ENCODE results near the gene VDAC2.
"Not testable (repeated sequence)": the region's sequence is repeated elsewhere in the genome, so short reads cannot be mapped to it uniquely, and the experiment has no call there.

Gene VDAC2

GRCh38 chr10:75186310-75186709, 24.3 kb upstream of the VDAC2 start:
- Histone ChIP-seq H3K4me3 (ENCODE audit: low read depth, low read length) (no peak overlapping the region), H3K36me3 (ENCODE audit: control insufficient read depth, insufficient read depth, low read length) (0 out of 2 replicates have a peak, but pooled peaks cover 3% of the 10 kb centered on the region), H3K27me3 (ENCODE audit: control insufficient read depth, insufficient read depth, low read length) (no peaks in the 10 kb centered on the region), H3K9ac (ENCODE audit: low read length) (no peak overlapping the region), H3K9me3 (ENCODE audit: control insufficient read depth, insufficient read depth, low read depth, low read length) (no peaks in the 10 kb centered on the region), H3K27ac (ENCODE audit: low read depth, low read length) (no peak overlapping the region), H3K4me1 (ENCODE audit: control insufficient read depth, insufficient read depth, low read length) (no peaks in the 10 kb centered on the region)

DNA sequence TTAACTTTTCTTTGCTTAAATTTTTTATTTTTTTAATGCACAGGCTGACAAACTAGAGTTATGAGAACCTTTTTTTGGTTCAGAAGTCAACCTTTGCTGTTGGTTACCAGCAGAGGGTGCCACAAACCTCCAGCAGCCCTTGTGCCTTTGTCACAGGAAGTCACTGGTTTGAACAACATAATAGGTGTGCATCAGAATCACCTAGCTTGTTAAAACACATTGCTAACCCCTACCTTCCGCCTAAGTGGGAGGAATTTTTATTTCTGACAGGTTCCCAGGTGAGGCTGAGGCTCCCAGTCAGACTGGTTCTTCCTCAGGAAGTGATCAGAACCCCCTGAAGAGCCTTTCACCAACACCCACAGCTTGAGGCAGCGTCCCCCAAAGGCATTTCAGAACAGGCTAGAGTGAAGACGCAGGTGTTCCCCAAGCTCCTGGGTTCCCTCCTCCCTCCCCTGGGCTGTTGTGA, 22.6 kb upstream of the VDAC2 start:
- H3K4me3 ChIP-seq (ENCODE audit: low read depth, low read length): no peak overlapping the region
- no peaks in the 10 kb centered on the region for H3K27me3 ChIP-seq (ENCODE audit: control insufficient read depth, insufficient read depth, low read length)
- no peaks in the 10 kb centered on the region for H3K9me3 ChIP-seq (ENCODE audit: control insufficient read depth, insufficient read depth, low read depth, low read length)
- H3K27ac ChIP-seq (ENCODE audit: low read depth, low read length): no peak overlapping the region
- H3K9ac ChIP-seq (ENCODE audit: low read length): no peak overlapping the region
- peaks cover 5% of the 10 kb centered on the region; the same call in 1 of the 2 replicates for H3K4me1 ChIP-seq (ENCODE audit: control insufficient read depth, insufficient read depth, low read length)
- no peaks in the 10 kb centered on the region for H3K36me3 ChIP-seq (ENCODE audit: control insufficient read depth, insufficient read depth, low read length)

DNA sequence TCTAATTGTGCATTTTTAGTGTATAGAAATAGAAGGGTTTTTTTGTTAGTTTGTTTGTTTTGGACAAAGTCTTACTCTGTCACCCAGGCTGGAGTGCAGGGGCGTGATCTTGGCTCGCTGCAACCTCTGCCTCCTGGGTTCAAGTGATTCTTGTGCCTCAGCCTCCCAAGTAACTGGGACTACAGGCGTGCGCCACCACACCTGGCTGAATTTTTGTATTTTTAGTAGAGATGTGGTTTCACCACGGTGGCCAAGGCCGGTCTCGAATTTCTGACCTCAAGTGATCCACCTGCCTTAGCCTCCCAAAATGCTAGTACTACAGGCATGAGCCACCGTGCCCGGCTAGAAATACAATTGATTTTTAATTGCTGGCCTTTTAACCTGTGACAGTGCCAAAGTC, 22.1 kb upstream of the VDAC2 start:
- H3K36me3 ChIP-seq (ENCODE audit: control insufficient read depth, insufficient read depth, low read length); H3K27me3 ChIP-seq (ENCODE audit: control insufficient read depth, insufficient read depth, low read length); H3K27ac ChIP-seq (ENCODE audit: low read depth, low read length); H3K9ac ChIP-seq (ENCODE audit: low read length); H3K9me3 ChIP-seq (ENCODE audit: control insufficient read depth, insufficient read depth, low read depth, low read length); H3K4me3 ChIP-seq (ENCODE audit: low read depth, low read length); H3K4me1 ChIP-seq (ENCODE audit: control insufficient read depth, insufficient read depth, low read length): not testable (repeated sequence)

DNA sequence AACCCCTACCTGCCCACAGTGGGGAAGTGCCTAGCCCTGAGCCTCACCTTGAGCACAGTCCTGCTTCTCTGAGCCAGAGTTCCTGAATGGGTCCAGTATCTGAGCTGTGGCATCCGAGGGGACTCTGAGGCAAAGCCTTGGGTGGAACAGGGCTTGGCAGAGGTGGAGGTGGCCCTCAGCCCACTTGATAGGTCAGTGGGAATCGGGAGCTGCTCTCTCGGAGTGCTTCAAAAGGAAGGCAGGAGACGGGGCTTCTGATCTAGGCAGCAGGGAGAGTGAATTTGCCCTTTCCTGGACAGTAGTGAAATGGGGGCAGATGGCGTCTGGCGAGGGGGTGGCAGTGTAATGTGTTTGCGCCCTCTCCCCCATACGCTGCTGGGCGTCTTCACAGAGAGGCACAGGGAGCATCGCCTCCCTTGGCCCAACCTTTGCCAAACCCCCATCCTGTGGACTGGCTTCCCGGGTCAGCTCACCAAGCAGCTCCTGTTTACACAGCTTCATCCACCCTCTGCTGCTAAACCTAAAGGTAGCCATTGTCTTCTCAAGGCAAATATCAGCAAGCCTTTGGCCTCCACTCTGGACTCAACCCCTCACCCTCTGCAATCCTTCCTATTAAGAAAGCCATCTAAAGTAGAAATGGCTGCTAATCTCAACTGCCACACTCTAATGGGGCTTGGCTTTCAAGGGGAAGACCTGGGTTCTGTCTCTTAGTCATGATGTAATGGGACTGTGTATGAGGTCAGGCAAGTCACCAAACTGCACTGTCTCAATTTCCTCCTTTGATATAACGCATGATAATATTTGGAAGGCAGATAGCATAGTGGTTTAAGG, 21.1 kb upstream of the VDAC2 start:
- Histone ChIP-seq H3K27me3 (ENCODE audit: control insufficient read depth, insufficient read depth, low read length) (no peaks in the 10 kb centered on the region), H3K9ac (ENCODE audit: low read length) (no peak overlapping the region), H3K36me3 (ENCODE audit: control insufficient read depth, insufficient read depth, low read length) (no peaks in the 10 kb centered on the region), H3K4me1 (ENCODE audit: control insufficient read depth, insufficient read depth, low read length) (peaks cover 5% of the 10 kb centered on the region; the same call in 1 of the 2 replicates), H3K4me3 (ENCODE audit: low read depth, low read length) (no peak overlapping the region), H3K27ac (ENCODE audit: low read depth, low read length) (no peak overlapping the region), H3K9me3 (ENCODE audit: control insufficient read depth, insufficient read depth, low read depth, low read length) (no peaks in the 10 kb centered on the region)

GRCh38 chr10:75191821-75192568, 18.6 kb upstream of the VDAC2 start:
- no peak overlapping the region for H3K27ac ChIP-seq (ENCODE audit: low read depth, low read length)
- no peaks in the 10 kb centered on the region for H3K9me3 ChIP-seq (ENCODE audit: control insufficient read depth, insufficient read depth, low read depth, low read length)
- H3K4me3 ChIP-seq (ENCODE audit: low read depth, low read length): no peak overlapping the region
- peaks cover 5% of the 10 kb centered on the region; the same call in 1 of the 2 replicates for H3K4me1 ChIP-seq (ENCODE audit: control insufficient read depth, insufficient read depth, low read length)
- no peaks in the 10 kb centered on the region for H3K36me3 ChIP-seq (ENCODE audit: control insufficient read depth, insufficient read depth, low read length)
- H3K9ac ChIP-seq (ENCODE audit: low read length): no peak overlapping the region
- H3K27me3 ChIP-seq (ENCODE audit: control insufficient read depth, insufficient read depth, low read length): no peaks in the 10 kb centered on the region

DNA sequence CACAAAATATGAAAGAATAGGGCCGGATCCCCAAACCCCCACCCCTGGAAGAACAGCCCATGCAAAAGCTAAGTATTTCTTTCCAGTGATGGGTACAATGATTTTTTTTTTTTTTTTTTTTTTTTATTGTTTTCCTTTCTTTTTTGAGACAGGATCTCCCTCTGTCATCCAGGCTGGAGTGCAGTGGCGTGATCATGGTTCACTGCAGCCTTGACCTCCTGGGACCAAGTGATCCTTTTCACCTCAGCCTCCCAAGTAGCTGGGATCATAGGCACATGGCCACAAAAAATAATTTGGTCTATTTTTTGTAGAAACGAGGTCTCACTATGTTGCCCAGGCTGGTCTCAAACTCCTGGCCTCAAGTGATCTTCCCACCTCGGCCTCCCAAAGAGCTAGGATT, 16.0 kb upstream of the VDAC2 start:
- H3K9me3 ChIP-seq (ENCODE audit: control insufficient read depth, insufficient read depth, low read depth, low read length); H3K4me3 ChIP-seq (ENCODE audit: low read depth, low read length); H3K36me3 ChIP-seq (ENCODE audit: control insufficient read depth, insufficient read depth, low read length); H3K27ac ChIP-seq (ENCODE audit: low read depth, low read length); H3K27me3 ChIP-seq (ENCODE audit: control insufficient read depth, insufficient read depth, low read length); H3K4me1 ChIP-seq (ENCODE audit: control insufficient read depth, insufficient read depth, low read length); H3K9ac ChIP-seq (ENCODE audit: low read length): not testable (repeated sequence)

GRCh38 chr10:75195035-75195763, 15.4 kb upstream of the VDAC2 start:
- Histone ChIP-seq H3K36me3 (ENCODE audit: control insufficient read depth, insufficient read depth, low read length) (no peaks in the 10 kb centered on the region), H3K9ac (ENCODE audit: low read length) (no peak overlapping the region), H3K4me3 (ENCODE audit: low read depth, low read length) (no peak overlapping the region), H3K27ac (ENCODE audit: low read depth, low read length) (no peak overlapping the region), H3K4me1 (ENCODE audit: control insufficient read depth, insufficient read depth, low read length) (peaks cover 5% of the 10 kb centered on the region; the same call in 1 of the 2 replicates), H3K27me3 (ENCODE audit: control insufficient read depth, insufficient read depth, low read length) (no peaks in the 10 kb centered on the region), H3K9me3 (ENCODE audit: control insufficient read depth, insufficient read depth, low read depth, low read length) (no peaks in the 10 kb centered on the region)

- Histone ChIP-seq H3K27me3 (ENCODE audit: control insufficient read depth, insufficient read depth, low read length) (no peaks in the 10 kb centered on the region), H3K27ac (ENCODE audit: low read depth, low read length) (no peak overlapping the region), H3K4me3 (ENCODE audit: low read depth, low read length) (no peak overlapping the region), H3K9ac (ENCODE audit: low read length) (no peak overlapping the region), H3K9me3 (ENCODE audit: control insufficient read depth, insufficient read depth, low read depth, low read length) (no peaks in the 10 kb centered on the region), H3K36me3 (ENCODE audit: control insufficient read depth, insufficient read depth, low read length) (no peaks in the 10 kb centered on the region), H3K4me1 (ENCODE audit: control insufficient read depth, insufficient read depth, low read length) (peaks cover 2% of the 10 kb centered on the region; the same call in 1 of the 2 replicates)
Measured at GRCh38 chr10:75197066-75197465, 13.5 kb upstream of the VDAC2 start.

GRCh38 chr10:75197906-75198305, 12.7 kb upstream of the VDAC2 start:
- H3K36me3 ChIP-seq (ENCODE audit: control insufficient read depth, insufficient read depth, low read length): no peaks in the 10 kb centered on the region
- no peak overlapping the region for H3K4me3 ChIP-seq (ENCODE audit: low read depth, low read length)
- no peaks in the 10 kb centered on the region for H3K9me3 ChIP-seq (ENCODE audit: control insufficient read depth, insufficient read depth, low read depth, low read length)
- H3K27ac ChIP-seq (ENCODE audit: low read depth, low read length): no peak overlapping the region
- no peaks in the 10 kb centered on the region for H3K27me3 ChIP-seq (ENCODE audit: control insufficient read depth, insufficient read depth, low read length)
- H3K4me1 ChIP-seq (ENCODE audit: control insufficient read depth, insufficient read depth, low read length): no peaks in the 10 kb centered on the region
- H3K9ac ChIP-seq (ENCODE audit: low read length): no peak overlapping the region

DNA sequence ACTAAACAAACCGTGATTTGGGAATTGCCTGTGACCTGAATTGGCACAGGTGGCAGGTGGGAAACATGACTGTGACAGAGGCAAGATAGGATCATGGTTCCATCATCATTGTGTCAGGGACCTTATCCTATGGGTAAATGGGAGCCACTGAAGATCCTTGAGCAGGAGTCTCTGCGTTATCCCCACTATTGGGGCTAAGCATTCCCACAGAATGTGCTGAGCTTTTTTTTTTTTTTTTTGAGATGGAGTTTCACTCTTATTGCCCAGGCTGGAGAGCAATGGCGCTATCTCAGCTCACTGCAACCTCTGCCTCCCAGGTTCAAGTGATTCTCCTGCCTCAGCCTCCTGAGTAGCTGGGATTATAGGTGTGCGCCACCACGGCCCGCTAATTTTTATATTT, 10.6 kb upstream of the VDAC2 start:
- not testable (repeated sequence) for H3K9me3 ChIP-seq (ENCODE audit: control insufficient read depth, insufficient read depth, low read depth, low read length); H3K9ac ChIP-seq (ENCODE audit: low read length); H3K27ac ChIP-seq (ENCODE audit: low read depth, low read length); H3K4me3 ChIP-seq (ENCODE audit: low read depth, low read length); H3K27me3 ChIP-seq (ENCODE audit: control insufficient read depth, insufficient read depth, low read length); H3K4me1 ChIP-seq (ENCODE audit: control insufficient read depth, insufficient read depth, low read length); H3K36me3 ChIP-seq (ENCODE audit: control insufficient read depth, insufficient read depth, low read length)
